Left cardiac atrium (tissue), 4 donors: ENCODE results near the gene C6orf52. TPM values are rescaled to one million over a fixed set of nuclear protein-coding genes. Genes with fewer than 3 reads are reported as not detected.
"Not testable (repeated sequence)": the region's sequence is repeated elsewhere in the genome, so short reads cannot be mapped to it uniquely, and the experiment has no call there.

Experiments
- ATAC-seq, 2 donors: fragments of 200-7000 bp; cut with Tn5 transposase; one replicate each; pipeline ENCODE4 v1.9.1; 2020; ENCODE audit warnings: mild to moderate bottlenecking in 2 of 2, moderate library complexity in 2 of 2
- DNase-seq: peaks from one replicate; pipeline ENCODE4 v3.0.0-alpha.2; 2020
- intact Hi-C, 2 donors: fragments of 100-400 bp; cut with DNase I; formaldehyde crosslinking; loops; one replicate each; pipeline versions ENCODE4 v1.14.1 to v1.15.1; 2022 to 2023
- total RNA-seq, 2 donors: library from RNA; stranded (reverse); fragmentation: NEBNext Ultra II Directional; extraction: Animal tissue kit (Norgen Biotek cat#: 25700); gene quantifications; one replicate each; pipeline ENCODE4 v1.2.1, GENCODE V29; 2021
- donor health status: DM: no; HTN: yes; CAD: no.
- donor health status: DM: no; HTN: yes; CAD: no; lungs with severe emphysema.
- donor health status: DM: yes; HTN: yes; CAD: no.
- donor health status: Dilated cardiomyopathy.

The C6orf52 gene
- total RNA-seq, 2 donors from 2014 or later: not detected

DNA sequence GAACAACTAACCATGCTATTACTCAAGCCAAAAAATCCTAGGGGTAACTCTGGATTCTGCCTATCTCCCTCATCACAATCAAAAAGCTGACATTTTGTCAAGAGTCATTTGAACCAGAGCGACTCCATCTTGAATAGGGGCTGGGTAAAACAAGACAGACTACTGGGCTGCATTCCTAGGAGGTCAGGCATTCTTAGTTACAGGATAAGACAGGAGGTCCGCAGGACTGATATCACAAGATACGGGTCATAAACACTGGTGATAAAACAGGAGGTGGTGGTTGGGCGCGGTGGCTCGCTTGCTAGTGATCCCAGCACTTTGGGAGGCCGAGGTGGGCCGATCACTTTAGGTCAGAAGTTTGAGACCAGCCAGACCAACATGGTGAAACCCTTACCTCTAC is 32.2 kb downstream of the C6orf52 start:
- no peak for DNase-seq
- intact Hi-C loops: no loop called here
- no peak for ATAC-seq

DNA sequence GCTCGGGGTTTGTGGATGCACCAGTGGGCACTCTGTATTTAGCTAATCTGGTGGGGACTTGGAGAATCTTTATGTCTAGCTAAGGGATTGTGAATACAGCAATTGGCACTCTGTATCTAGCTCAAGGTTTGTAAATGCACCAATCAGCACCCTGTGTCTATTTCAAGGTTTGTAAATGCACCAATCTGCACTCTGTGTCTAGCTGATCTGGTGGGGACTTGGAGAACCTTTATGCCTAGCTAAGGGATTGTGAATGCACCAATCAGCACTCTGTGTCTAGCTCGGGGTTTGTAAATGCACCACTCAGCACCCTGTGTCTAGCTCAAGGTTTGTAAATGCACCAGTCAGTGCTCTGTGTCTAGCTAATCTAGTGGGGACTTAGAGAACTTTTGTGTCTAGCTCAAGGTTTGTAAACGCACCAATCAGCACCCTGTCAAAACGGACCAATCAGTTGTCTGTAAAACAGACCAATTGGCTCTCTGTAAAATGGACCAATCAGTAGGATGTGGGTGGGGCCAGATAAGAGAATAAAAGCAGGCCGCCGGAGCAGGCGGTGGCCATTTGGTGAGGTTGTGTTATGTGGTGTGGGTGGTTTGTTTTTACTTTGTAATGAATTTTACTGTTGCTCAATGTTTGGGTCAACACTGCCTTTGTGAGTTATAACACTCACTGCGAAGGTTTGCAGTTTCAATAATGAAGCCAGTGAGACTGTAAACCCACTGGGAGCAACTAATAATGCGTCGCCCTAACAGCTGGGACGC is 33.8 kb downstream of the C6orf52 start:
- ATAC-seq, intact Hi-C loops, DNase-seq: not testable (repeated sequence)

- ATAC-seq (peak in 1 of 2 donors; percentile 42), DNase-seq (peak; percentile 22)
- intact Hi-C loops: no loop called here
These were observed 34.6 kb downstream of the C6orf52 start for GRCh38 chr6:10659699-10660348.

DNA sequence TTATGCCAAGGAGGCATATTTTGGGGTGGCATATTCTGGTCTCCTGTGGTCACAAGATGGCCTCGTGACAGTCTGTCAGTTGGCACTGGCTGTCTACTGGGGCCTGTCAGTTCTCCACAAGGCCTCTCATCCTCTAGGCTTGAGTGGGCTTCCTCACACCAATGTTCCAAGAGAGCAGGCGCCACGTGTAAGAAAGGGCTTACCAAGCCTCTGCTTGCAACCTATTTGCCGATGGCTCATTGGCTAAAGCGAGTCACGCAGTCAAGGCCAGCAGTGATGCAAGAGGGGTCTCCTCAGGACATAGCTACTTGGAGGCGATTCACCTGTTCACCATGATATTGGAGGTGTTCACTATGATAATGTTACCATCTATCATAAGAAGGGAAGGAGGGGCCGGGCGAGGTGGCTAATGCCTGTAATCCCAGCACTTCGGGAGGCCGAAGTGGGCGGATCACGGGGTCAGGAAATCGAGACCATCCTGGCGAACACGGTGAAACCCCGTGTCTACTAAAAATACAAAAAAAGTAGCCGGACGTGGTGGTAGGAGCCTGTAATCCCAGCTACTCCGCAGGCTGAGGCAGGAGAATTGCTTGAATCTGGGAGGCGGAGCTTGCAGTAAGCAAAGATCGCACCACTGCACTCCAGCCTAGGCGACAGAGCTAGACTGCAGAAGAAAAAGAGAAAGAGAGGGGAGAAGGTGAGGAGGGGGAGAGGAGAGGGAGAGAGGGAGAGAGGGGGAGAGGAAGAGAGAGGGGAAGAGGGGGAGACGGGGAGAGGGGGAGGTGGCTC is 35.3 kb downstream of the C6orf52 start:
- DNase-seq (no peak), ATAC-seq (no peak)
- intact Hi-C loops: loop anchor here in 1 of 2 donors (1.0 kb wide), 1 partner anchor 14 kb away; no protein-coding TSS in a partner anchor

DNA sequence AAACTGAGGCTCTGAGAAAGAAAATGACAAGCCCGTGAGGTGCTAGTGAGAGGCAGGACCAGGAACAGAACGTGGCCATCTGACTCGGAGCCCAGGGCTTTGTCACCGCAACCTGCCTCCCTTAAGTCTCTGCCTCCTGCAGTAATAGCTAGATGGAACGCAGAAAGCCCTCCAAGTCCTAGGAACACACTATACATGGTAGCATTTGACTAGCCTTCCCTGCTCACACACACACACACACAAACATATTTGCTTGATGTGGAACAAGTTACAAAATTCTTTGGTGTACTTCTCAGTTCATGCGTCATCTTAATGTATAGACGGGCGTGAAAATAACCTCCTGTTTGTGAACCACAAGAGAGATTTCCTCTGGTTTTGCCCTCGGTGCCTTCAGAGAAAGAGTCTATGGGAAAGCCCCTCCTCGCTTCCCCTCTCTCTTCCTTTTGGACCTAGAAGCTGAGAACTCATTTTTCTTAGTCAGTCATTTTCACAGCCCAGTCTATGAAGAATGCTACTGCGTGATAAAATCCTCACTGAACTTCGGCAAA is 38.8 kb downstream of the C6orf52 start:
- ATAC-seq (no peak), DNase-seq (no peak)
- intact Hi-C loops: no loop called here

DNA sequence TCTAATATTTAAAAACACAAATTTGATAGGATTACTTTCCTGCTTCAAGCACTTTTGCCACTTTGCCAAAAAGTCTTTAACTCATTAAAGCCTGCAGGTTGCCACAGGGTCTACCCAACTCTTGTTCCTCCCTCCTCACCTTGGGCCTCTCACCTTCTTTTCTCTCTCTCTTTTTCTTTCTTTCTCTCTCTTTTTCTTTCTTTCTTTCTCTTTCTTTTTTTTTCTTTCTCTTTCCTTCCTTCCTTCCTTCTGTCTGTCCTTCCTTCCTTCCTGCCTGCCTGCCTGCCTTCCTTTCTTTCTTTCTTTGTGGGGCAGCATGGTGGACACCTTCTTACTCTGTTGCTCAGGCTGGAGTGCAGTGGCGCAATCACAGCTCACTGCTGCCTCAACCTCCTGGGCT is 50.2 kb downstream of the C6orf52 start:
- no peak for ATAC-seq
- DNase-seq: no peak
- intact Hi-C loops: no loop called here

- no peak for ATAC-seq
- intact Hi-C loops: no loop called here
- no peak for DNase-seq
These were observed 51.2 kb downstream of the C6orf52 start for GRCh38 chr6:10643201-10643651.

- ATAC-seq (no peak), DNase-seq (no peak)
- intact Hi-C loops: no loop called here
These were observed 52.9 kb downstream of the C6orf52 start for GRCh38 chr6:10641528-10641927.

- intact Hi-C loops: no loop called here
- ATAC-seq (no peak), DNase-seq (no peak)
These were observed 54.0 kb downstream of the C6orf52 start for GRCh38 chr6:10640412-10640811.

GRCh38 chr6:10633216-10633615 is 61.2 kb downstream of the C6orf52 start:
- intact Hi-C loops: no loop called here
- ATAC-seq (peak in 1 of 2 donors; percentile 54), DNase-seq (no peak)

- intact Hi-C loops: no loop called here
- DNase-seq (no peak), ATAC-seq (no peak)
These were observed 64.2 kb downstream of the C6orf52 start for GRCh38 chr6:10630178-10630577.

DNA sequence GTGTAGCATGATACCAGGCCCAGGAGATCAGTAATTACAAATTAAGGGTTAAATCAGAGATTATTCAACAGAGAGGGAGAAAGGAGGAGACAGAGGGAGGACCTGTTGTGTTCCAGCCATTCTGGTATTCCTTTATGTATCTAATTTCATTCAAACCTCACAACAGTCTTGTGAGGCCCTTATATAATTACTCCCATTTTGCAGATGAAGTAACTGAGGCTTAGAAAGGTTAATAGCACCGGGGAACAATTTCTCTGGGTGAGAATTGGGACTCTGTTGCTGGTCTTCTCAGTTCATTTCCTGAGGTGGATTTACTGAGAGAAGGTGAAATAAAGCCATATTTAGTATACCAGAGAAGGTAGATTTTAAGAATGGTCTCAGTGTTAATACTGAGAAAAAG is 66.6 kb downstream of the C6orf52 start:
- intact Hi-C loops: no loop called here
- no peak for ATAC-seq
- no peak for DNase-seq

DNA sequence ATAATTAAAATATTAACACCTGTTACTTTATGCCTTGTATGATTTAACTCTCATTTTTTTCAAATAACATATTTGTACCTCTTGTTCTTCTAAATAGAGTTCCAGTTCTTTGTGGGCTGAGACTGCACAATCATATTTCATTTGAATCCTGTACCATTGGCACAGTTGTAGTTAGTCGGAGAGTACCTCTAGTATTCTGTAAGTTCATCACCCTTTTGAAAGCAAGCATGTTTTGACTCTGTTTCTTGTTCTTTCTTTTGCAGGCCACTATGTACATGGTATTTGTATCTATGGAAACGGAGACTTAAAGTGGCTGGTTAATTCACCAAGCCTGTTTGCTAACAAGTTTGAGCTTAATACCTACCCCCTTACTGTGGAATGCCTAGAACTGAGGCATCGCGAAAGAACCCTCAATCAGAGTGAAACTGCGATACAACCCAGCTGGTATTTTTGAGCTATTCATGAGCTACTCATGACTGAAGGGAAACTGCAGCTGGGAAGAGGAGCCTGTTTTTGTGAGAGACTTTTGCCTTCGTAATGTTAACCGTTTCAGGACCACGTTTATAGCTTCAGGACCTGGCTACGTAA is 68.2 kb downstream of the C6orf52 start:
- no peak for DNase-seq
- no peak for ATAC-seq
- intact Hi-C loops: no loop called here

DNA sequence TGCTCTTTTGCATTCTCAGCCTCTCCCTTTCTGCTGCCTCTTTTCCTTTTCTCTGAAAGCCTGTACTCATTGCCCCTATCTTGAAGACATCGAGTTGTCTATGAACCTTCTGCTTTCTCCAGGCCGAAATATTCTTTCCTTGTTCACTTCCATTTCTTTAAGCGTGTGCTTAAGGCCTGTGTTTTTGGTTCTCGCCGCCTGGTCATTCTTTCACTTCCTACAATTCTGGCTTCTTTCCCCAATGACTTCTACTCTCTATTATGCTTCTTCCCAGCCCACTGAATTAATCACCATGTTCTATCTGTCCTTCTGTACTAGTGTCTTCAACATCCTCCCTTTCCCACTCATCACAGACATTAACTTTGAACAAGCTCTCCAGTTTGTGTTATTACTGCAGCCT is 69.6 kb downstream of the C6orf52 start:
- intact Hi-C loops: no loop called here
- ATAC-seq: no peak
- no peak for DNase-seq

GRCh38 chr6:10621847-10622246 is 72.6 kb downstream of the C6orf52 start:
- DNase-seq: no peak
- no peak for ATAC-seq
- intact Hi-C loops: no loop called here
